Activated CD4-positive, alpha-beta T cell treated with anti-CD3 and anti-CD28 coated beads for 36 hours (primary cell): Measurements from ENCODE around the gene CHTF18. TPM values are rescaled to one million over a fixed set of nuclear protein-coding genes. Genes with fewer than 3 reads are reported as not detected.

Source experiments
- ATAC-seq: fragments of 200-7000 bp; cut with Tn5 transposase; one replicate; pipeline ENCODE4 v1.10.0; 2021; ENCODE audit warnings: mild to moderate bottlenecking, moderate library complexity
- CTCF ChIA-PET: fragments of 350-600 bp; sonication (Branson Sonifier 250); formaldehyde crosslinking; loops from one replicate; lab custom pipeline; 2021; ENCODE audit warnings: antibody characterized with exemption; lab: Charles Lee
- POLR2A ChIA-PET: fragments of 350-600 bp; sonication (Branson Sonifier 250); formaldehyde crosslinking; loops from one replicate; lab custom pipeline; 2021; ENCODE audit warnings: antibody characterized with exemption, inconsistent platforms; lab: Charles Lee
- DNase-seq: peaks from one replicate; pipeline ENCODE4 v3.0.0-alpha.2; 2020
- H3K27ac Mint-ChIP-seq: one replicate; pipeline ENCODE4 v1.8.0; 2021; ENCODE audit warnings: mixed read lengths
- H3K27me3 Mint-ChIP-seq: one replicate; pipeline ENCODE4 v1.8.0; 2021; ENCODE audit warnings: mixed read lengths
- H3K36me3 Mint-ChIP-seq: one replicate; pipeline ENCODE4 v1.8.0; 2021; ENCODE audit warnings: low read depth, mixed read lengths
- H3K4me1 Mint-ChIP-seq: one replicate; pipeline ENCODE4 v1.8.0; 2021; ENCODE audit warnings: mixed read lengths
- H3K4me3 Mint-ChIP-seq: one replicate; pipeline ENCODE4 v1.8.0; 2021; ENCODE audit warnings: mild to moderate bottlenecking, moderate library complexity, mixed read lengths
- H3K9me3 Mint-ChIP-seq: one replicate; pipeline ENCODE4 v1.8.0; 2021; ENCODE audit warnings: low read depth, mixed read lengths
- intact Hi-C, 2 experiments: fragments of 100-400 bp; cut with DNase I in 1 of 2; cut with micrococcal nuclease in 1 of 2; formaldehyde crosslinking; loops; one replicate each; pipeline versions ENCODE4 v1.14.2 to v1.15.1; 2022 to 2024; cut with DNase I, micrococcal nuclease
- total RNA-seq, 2 experiments: library from RNA; stranded (reverse); gene quantifications; one replicate each; pipeline ENCODE4 v1.2.3, GENCODE V29; 2021

CHTF18 gene
- total RNA-seq, 2 experiments from 2014 or later = 82.2 to 105 TPM

- H3K36me3 Mint-ChIP-seq = no peaks in the 10 kb centered on the region
- H3K4me3 Mint-ChIP-seq = no peak overlapping the region
- H3K27ac Mint-ChIP-seq = no peak overlapping the region
- DNase-seq = no peak
- H3K4me1 Mint-ChIP-seq = no peaks in the 10 kb centered on the region
- H3K9me3 Mint-ChIP-seq = peaks cover 7% of the 10 kb centered on the region
- intact Hi-C loops = no loop called here
- no peaks in the 10 kb centered on the region for H3K27me3 Mint-ChIP-seq
- ChIA-PET POLR2A (no interaction called here), CTCF (no interaction called here)
- no peak for ATAC-seq
Measured at GRCh38 chr16:838741-839140, 50.3 kb downstream of the CHTF18 start.

GRCh38 chr16:839643-840408, 51.4 kb downstream of the CHTF18 start:
- H3K36me3 Mint-ChIP-seq = no peaks in the 10 kb centered on the region
- no peak overlapping the region for H3K27ac Mint-ChIP-seq
- no peak for DNase-seq
- CTCF ChIA-PET = no interaction called here
- ATAC-seq = no peak
- H3K9me3 Mint-ChIP-seq = peaks cover 7% of the 10 kb centered on the region
- no peaks in the 10 kb centered on the region for H3K4me1 Mint-ChIP-seq
- intact Hi-C loops = no loop called here
- H3K27me3 Mint-ChIP-seq = no peaks in the 10 kb centered on the region
- no peak overlapping the region for H3K4me3 Mint-ChIP-seq
- POLR2A ChIA-PET = no interaction called here

- H3K36me3 Mint-ChIP-seq = no peaks in the 10 kb centered on the region
- no peaks in the 10 kb centered on the region for H3K4me1 Mint-ChIP-seq
- no peak overlapping the region for H3K27ac Mint-ChIP-seq
- ChIA-PET POLR2A (no interaction called here), CTCF (interaction anchor here (0.5 kb wide), 1 partner anchor 726 kb away, joined by 5 read pairs; no protein-coding TSS in a partner anchor)
- no peaks in the 10 kb centered on the region for H3K27me3 Mint-ChIP-seq
- DNase-seq = no peak
- no peak for ATAC-seq
- H3K9me3 Mint-ChIP-seq = peaks cover 7% of the 10 kb centered on the region
- no peak overlapping the region for H3K4me3 Mint-ChIP-seq
- intact Hi-C loops = no loop called here
Measured at GRCh38 chr16:840561-841454, 52.4 kb downstream of the CHTF18 start.

GRCh38 chr16:841455-842060, 53.1 kb downstream of the CHTF18 start:
- DNase-seq (no peak), ATAC-seq (no peak)
- Mint-ChIP-seq H3K4me3 (no peak overlapping the region), H3K9me3 (peaks cover under 1% of the 10 kb centered on the region), H3K36me3 (no peaks in the 10 kb centered on the region), H3K4me1 (no peaks in the 10 kb centered on the region), H3K27ac (no peak overlapping the region), H3K27me3 (no peaks in the 10 kb centered on the region)
- ChIA-PET CTCF (interaction anchor here (0.5 kb wide), 1 partner anchor 726 kb away, joined by 5 read pairs; no protein-coding TSS in a partner anchor), POLR2A (no interaction called here)
- intact Hi-C loops = no loop called here

- DNase-seq (no peak), ATAC-seq (no peak)
- intact Hi-C loops = no loop called here
- H3K4me1 Mint-ChIP-seq = no peaks in the 10 kb centered on the region
- H3K4me3 Mint-ChIP-seq = no peak overlapping the region
- no peaks in the 10 kb centered on the region for H3K36me3 Mint-ChIP-seq
- H3K27me3 Mint-ChIP-seq = no peaks in the 10 kb centered on the region
- no peak overlapping the region for H3K27ac Mint-ChIP-seq
- no peaks in the 10 kb centered on the region for H3K9me3 Mint-ChIP-seq
- CTCF ChIA-PET = no interaction called here
- POLR2A ChIA-PET = no interaction called here
Measured at GRCh38 chr16:842061-842476, 53.6 kb downstream of the CHTF18 start.

GRCh38 chr16:842711-843560, 54.5 kb downstream of the CHTF18 start:
- no peaks in the 10 kb centered on the region for H3K4me1 Mint-ChIP-seq
- ATAC-seq = no peak
- CTCF ChIA-PET = no interaction called here
- H3K27ac Mint-ChIP-seq = no peak overlapping the region
- H3K27me3 Mint-ChIP-seq = no peaks in the 10 kb centered on the region
- no peak overlapping the region for H3K4me3 Mint-ChIP-seq
- no peak for DNase-seq
- no peaks in the 10 kb centered on the region for H3K9me3 Mint-ChIP-seq
- POLR2A ChIA-PET = no interaction called here
- no peaks in the 10 kb centered on the region for H3K36me3 Mint-ChIP-seq
- intact Hi-C loops = no loop called here

- intact Hi-C loops = no loop called here
- no peak for DNase-seq
- no peaks in the 10 kb centered on the region for H3K4me1 Mint-ChIP-seq
- no peak overlapping the region for H3K27ac Mint-ChIP-seq
- no peak overlapping the region for H3K4me3 Mint-ChIP-seq
- ATAC-seq = no peak
- H3K36me3 Mint-ChIP-seq = no peaks in the 10 kb centered on the region
- POLR2A ChIA-PET = no interaction called here
- H3K27me3 Mint-ChIP-seq = no peaks in the 10 kb centered on the region
- no peaks in the 10 kb centered on the region for H3K9me3 Mint-ChIP-seq
- CTCF ChIA-PET = no interaction called here
Measured at GRCh38 chr16:843771-844170, 55.4 kb downstream of the CHTF18 start.

- no peaks in the 10 kb centered on the region for H3K27me3 Mint-ChIP-seq
- H3K4me3 Mint-ChIP-seq = no peak overlapping the region
- H3K4me1 Mint-ChIP-seq = no peaks in the 10 kb centered on the region
- no peaks in the 10 kb centered on the region for H3K36me3 Mint-ChIP-seq
- no peak for ATAC-seq
- peak; percentile 2 for DNase-seq
- H3K9me3 Mint-ChIP-seq = no peaks in the 10 kb centered on the region
- ChIA-PET CTCF (no interaction called here), POLR2A (no interaction called here)
- H3K27ac Mint-ChIP-seq = no peak overlapping the region
- intact Hi-C loops = no loop called here
Measured at GRCh38 chr16:844638-845350, 56.4 kb downstream of the CHTF18 start.

- intact Hi-C loops = no loop called here
- Mint-ChIP-seq H3K9me3 (peaks cover 4% of the 10 kb centered on the region), H3K27ac (no peak overlapping the region), H3K36me3 (no peaks in the 10 kb centered on the region), H3K4me3 (no peak overlapping the region), H3K4me1 (no peaks in the 10 kb centered on the region), H3K27me3 (no peaks in the 10 kb centered on the region)
- no peak for ATAC-seq
- peak; percentile 3 for DNase-seq
- ChIA-PET CTCF (no interaction called here), POLR2A (no interaction called here)
Measured at GRCh38 chr16:845351-845745, 56.9 kb downstream of the CHTF18 start.

- Mint-ChIP-seq H3K27me3 (no peaks in the 10 kb centered on the region), H3K9me3 (peaks cover 5% of the 10 kb centered on the region), H3K4me3 (no peak overlapping the region), H3K36me3 (no peaks in the 10 kb centered on the region), H3K27ac (no peak overlapping the region), H3K4me1 (no peaks in the 10 kb centered on the region)
- CTCF ChIA-PET = no interaction called here
- ATAC-seq = no peak
- DNase-seq = no peak
- POLR2A ChIA-PET = no interaction called here
- intact Hi-C loops = no loop called here
Measured at GRCh38 chr16:847151-847550, 58.7 kb downstream of the CHTF18 start.
